Inferior parietal cortex (tissue), 1 donor: Measurements from ENCODE around the gene PLEKHA6.

Experiments used
- DNase-seq: peaks from one replicate; pipeline ENCODE4 v3.0.0-alpha.2; 2016; ENCODE audit errors: extremely low spot score

Gene PLEKHA6

GRCh38 chr1:204216236-204216635 is 143.5 kb downstream of the PLEKHA6 start:
- no peak for DNase-seq

GRCh38 chr1:204213668-204214662 is 145.8 kb downstream of the PLEKHA6 start, which contains the start of gene GOLT1A:
GOLT1A (minus strand) TSS chr1:204213988; CDS start chr1:204213906, 82 bp downstream.
- DNase-seq: peak; percentile 81

GRCh38 chr1:204212715-204213114 is 147.0 kb downstream of the PLEKHA6 start:
- no peak for DNase-seq

DNA sequence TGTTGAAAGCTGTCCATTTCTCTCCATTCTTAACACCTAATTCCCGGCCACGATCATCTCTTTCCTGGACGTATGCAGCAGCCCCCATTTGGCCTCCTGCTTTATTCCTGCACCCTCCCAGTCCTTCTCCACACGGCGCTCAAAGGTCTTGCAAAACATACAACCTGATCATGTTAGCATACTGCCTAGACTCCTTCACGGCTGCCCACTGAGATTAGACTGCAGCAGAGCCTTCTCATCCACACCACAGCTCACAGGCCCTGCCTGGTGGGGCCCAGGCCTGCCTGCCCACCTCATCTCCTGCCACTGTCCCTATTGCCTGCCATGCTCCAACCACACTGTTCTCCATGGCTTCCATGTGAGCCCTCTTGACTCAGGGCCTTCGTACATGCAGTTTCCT is 148.7 kb downstream of the PLEKHA6 start:
- DNase-seq: no peak

DNA sequence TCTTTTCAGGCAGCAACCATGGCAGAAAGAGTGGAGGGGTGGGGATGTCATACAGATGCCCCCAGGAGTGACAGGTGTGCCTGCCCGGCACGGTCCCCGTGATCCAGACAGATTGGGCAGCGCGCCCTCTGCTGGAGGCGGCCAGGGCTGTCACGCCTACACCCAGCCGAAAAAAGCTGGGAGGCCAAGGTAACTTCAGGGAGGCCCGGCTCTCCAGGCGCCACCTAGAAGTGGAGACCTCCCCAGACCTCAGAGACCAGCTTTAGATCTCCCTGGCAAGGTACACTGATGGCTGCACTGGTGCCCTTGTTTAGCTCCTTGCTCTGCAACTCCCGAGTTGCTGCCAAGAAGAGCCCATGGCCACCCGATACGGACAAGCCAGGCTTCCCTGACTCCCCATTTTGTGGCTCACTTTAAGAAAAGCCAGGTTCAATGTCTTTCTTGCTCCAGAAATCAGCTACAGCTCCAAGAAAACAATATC is 152.6 kb downstream of the PLEKHA6 start:
- DNase-seq: peak; percentile 68

DNA sequence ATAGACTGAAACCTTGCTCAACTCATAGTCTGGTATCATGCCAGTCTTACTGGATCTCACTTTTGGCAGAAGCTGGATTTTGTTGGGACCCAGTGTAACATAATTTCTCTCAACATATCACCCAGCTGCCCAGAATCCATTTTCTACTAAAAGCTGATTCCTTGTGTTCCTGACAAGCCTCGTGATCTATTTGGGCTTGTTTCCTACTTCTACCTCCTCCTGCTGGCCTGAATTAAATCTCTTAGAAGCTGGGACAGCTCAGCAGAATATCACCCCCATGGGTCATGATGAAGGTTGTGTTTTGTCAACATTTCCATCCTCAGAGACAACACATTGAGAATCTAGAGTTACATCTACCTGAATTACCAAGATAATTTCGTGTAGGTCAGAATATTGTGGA is 153.6 kb downstream of the PLEKHA6 start:
- DNase-seq: no peak

DNA sequence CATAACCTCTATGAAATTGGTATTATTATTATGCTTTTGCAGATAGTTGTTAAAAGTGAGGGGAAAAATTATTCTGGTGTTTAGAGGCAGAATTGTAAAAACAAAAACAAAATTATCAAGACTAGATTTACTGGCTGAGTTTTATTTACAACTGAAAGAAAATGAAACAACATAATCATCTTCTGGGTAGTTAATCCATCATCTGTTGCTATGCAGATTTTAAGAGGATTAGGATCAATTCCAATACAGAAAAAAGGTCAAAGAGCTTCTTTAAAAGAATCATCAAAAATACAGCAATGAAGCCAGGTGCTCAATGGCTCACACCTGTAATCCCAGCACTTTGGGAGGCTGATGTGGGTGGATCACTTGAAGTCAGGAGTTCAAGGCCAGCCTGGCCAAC is 154.2 kb downstream of the PLEKHA6 start:
- DNase-seq: no peak

GRCh38 chr1:204204944-204205343 is 154.8 kb downstream of the PLEKHA6 start:
- DNase-seq: no peak

GRCh38 chr1:204203206-204203767 is 156.4 kb downstream of the PLEKHA6 start:
- DNase-seq: no peak

- DNase-seq: no peak
Measured at GRCh38 chr1:204202481-204202880, 157.2 kb downstream of the PLEKHA6 start.

GRCh38 chr1:204201348-204202040 is 158.2 kb downstream of the PLEKHA6 start:
- DNase-seq: no peak

GRCh38 chr1:204199579-204199978 is 160.2 kb downstream of the PLEKHA6 start:
- DNase-seq: no peak

DNA sequence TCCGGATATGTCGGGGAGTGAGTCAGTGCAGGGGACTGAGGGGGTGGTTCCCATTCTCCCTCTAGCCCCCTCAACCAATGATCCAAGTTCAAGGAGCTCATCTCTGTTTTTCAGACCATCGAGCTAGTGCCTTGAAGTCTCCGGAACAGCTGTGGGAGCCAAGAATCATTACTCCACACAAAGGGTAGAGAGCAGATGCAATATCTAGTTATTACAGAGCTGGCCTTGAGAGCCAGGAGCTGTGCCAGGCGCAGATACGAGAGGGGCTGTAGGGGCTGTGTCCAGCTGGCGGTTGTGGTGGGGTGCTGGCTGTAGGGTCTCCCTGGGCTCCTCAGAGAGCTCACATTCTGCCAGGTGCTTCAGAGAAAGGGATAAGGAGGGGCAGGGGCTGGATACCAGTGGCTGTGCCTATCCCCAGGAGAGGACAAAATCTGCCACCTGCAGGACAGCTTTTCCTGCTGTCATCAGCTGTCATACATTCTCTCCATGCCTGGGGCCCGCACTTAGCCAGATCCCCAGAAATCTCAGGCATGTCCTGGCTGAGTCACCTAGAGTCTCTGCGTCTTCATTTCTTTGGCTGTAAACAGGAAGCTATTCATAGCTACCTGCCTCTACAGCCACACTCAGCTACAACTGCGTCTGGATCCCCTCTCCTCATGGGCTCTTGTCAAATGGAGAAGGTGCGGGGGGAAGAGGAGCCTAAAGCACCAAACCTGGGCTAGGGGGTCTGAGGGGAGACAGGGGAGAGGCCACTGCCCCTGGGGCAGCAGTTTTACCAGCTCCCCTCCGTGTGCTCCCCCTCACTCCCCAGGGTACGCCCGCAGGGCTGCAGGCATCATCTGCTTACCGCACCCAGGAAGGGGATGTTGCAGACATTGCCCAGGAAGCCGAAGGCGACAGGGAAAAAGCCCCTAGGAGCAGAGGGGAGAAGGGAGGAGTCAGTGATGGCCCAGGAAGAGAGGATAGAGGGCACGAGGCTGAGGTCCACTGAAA is 161.1 kb downstream of the PLEKHA6 start:
- DNase-seq: no peak

GRCh38 chr1:204197068-204197467 is 162.7 kb downstream of the PLEKHA6 start:
- DNase-seq: no peak

GRCh38 chr1:204196068-204196795 is 163.5 kb downstream of the PLEKHA6 start, which contains the start of gene KISS1:
KISS1 (minus strand) TSS chr1:204196491; CDS start chr1:204192876, 3,615 bp downstream.
- DNase-seq: no peak

- no peak for DNase-seq
Measured at GRCh38 chr1:204194771-204195170, 165.0 kb downstream of the PLEKHA6 start.

DNA sequence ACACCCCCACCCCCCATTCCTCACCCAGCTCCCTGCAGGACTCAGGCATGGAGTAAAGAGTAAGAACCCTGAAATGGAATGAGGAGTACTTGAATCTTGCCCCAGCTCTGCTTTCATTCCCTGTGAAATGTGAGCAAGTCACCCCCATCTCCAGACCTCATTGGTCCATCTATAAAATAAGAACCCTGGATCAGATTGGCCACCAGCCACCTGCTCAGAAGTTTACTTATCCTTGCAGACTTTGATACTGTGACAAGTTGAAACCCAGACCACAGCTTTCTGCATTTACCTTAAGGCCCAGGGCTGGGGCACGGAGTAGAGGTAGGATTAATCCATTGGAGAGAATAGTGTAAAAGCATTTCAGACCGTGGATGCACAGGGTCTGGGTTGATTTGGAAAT is 165.6 kb downstream of the PLEKHA6 start:
- DNase-seq: no peak

DNA sequence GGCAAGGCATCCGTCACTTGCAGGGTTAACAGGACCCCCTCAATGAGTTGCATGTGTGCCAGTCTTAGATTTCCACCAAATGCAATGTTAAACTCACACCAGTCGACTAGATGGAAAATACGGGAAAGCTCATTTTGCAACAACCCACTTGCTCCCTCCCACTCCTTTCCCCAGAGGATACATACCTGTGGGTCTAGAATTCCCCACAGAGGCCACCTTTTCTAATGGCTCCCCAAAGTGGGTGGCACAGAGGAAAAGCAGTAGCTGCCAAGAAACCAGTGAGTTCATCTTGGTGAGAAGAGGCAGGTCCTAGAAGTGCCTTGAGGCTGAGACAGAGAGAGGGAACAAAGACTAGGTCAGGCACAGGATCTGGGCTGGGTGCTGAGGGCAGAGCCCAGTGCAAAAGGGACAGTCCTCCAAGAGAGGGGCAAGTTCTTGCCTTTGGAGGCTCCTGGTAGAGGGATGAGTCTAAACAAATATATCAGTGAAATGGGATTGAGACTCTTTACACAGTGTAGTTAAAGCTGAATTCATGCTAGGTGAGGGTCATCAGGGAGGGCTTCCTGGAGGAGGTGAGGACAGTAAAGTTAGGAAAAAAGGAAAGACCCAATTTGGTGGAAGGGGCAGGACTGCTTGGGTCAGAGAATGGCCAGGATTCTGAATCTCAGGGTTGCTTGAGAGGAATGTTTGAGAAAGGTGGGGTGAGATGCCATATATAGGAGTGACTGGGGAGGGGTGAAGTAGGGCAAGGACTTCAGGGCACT is 167.0 kb downstream of the PLEKHA6 start:
- DNase-seq: no peak

GRCh38 chr1:204192046-204192445 is 167.7 kb downstream of the PLEKHA6 start:
- no peak for DNase-seq
